Measurements from ENCODE around the gene VANGL2. TPM values are rescaled to one million over a fixed set of nuclear protein-coding genes. Genes with fewer than 3 reads are reported as not detected.

VANGL2 gene
- total and polyA plus RNA-seq, 2 of the 4 experiments (the other 2 are of a cell fraction): 0.36 to 3.6 TPM

DNA sequence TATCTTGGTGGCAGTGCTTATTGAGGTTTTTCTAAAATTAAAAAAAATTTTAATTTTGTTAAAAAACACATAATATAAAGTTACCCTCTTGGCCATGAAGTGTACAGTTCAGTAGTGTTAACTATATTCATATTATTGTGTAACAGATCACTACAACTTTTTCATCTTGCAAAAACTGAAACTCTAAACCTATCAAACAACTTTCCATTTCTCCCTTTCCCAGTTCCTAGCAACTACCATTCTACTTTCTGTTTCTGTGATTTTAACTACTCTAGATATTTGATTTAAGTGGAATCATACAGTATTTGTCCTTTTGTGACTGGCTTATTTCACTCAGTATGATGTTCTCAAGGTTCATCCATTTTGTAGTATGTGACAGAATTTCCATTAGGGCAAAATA is 67.2 kb downstream of the VANGL2 start:
- dilution Hi-C loops (cut with HindIII; ENCODE audit: low sequenced_read_pairs, unreplicated experiment): no loop called here

More for the DNA sequence above, 67.2 kb downstream of the VANGL2 start:
- Histone ChIP-seq H3K4me1 (ENCODE audit: control insufficient read depth, insufficient read depth, low read length) (no peaks in the 10 kb centered on the region), H3K56ac (ENCODE audit: extremely low read depth, insufficient read depth, low read length) (no peak overlapping the region), H2BK5ac (ENCODE audit: low read depth, low read length, poor library complexity, severe bottlenecking) (no peak overlapping the region), H2BK20ac (ENCODE audit: low read depth, low read length) (no peak overlapping the region), H3K36me3 (ENCODE audit: control insufficient read depth, insufficient read depth, low read length) (no peaks in the 10 kb centered on the region), H3K4me2 (ENCODE audit: low read depth, low read length) (no peak overlapping the region), H3K4me3 (ENCODE audit: insufficient read depth, low read depth, low read length) (no peak overlapping the region), H4K20me1 (ENCODE audit: insufficient read depth, low read length) (no peaks in the 10 kb centered on the region), H3K27ac (ENCODE audit: insufficient read depth, low read length) (no peak overlapping the region), H3K14ac (replicated peaks; ENCODE audit: low read depth, low read length) (no peak overlapping the region), H4K91ac (ENCODE audit: insufficient read depth, low read depth, low read length) (no peak overlapping the region), H3K27me3 (ENCODE audit: control insufficient read depth, insufficient read depth, low read length) (no peaks in the 10 kb centered on the region), H3K79me1 (ENCODE audit: low read depth in 1 of 2, low read length in 2 of 2) (no peaks in the 10 kb centered on the region), H3K9me3 (ENCODE audit: control insufficient read depth, insufficient read depth, low read length) (no peaks in the 10 kb centered on the region), H4K5ac (ENCODE audit: low read depth, low read length) (no peak overlapping the region), H3K23ac (ENCODE audit: low read depth, low read length) (no peak overlapping the region), H2BK15ac (ENCODE audit: low read depth, low read length) (no peak overlapping the region), H2AK5ac (ENCODE audit: low read depth, low read length) (no peak overlapping the region), H2AK9ac (replicated peaks; ENCODE audit: low read depth, low read length, poor library complexity) (no peak overlapping the region), H3K4ac (ENCODE audit: low read depth, low read length) (no peak overlapping the region), H3K18ac (ENCODE audit: low read depth, low read length) (no peak overlapping the region), H3K9ac (ENCODE audit: low read depth, low read length) (no peak overlapping the region), H3K9me1 (ENCODE audit: insufficient read depth, low read length) (no peaks in the 10 kb centered on the region), H2BK120ac (ENCODE audit: low read depth, low read length) (no peak overlapping the region), H4K8ac (ENCODE audit: low read depth in 2 of 2, low read length in 2 of 2) (no peak overlapping the region), H2AFZ (replicated peaks; ENCODE audit: low read length, poor library complexity) (no peak overlapping the region)
- no TSS peak for BruUV-seq (replicated peaks)
- ChIA-PET CTCF (no interaction called here), POLR2A (ENCODE audit: unreplicated experiment) (no interaction called here)
- in situ Hi-C loops (cut with MboI; ENCODE audit: low sequenced_read_pairs) (no loop called here), intact Hi-C loops (cut with micrococcal nuclease) (no loop called here)
- ATAC-seq (ENCODE audit: low read depth) (no peak), DNase-seq (no peak)
- TF ChIP-seq, protein P1, sequence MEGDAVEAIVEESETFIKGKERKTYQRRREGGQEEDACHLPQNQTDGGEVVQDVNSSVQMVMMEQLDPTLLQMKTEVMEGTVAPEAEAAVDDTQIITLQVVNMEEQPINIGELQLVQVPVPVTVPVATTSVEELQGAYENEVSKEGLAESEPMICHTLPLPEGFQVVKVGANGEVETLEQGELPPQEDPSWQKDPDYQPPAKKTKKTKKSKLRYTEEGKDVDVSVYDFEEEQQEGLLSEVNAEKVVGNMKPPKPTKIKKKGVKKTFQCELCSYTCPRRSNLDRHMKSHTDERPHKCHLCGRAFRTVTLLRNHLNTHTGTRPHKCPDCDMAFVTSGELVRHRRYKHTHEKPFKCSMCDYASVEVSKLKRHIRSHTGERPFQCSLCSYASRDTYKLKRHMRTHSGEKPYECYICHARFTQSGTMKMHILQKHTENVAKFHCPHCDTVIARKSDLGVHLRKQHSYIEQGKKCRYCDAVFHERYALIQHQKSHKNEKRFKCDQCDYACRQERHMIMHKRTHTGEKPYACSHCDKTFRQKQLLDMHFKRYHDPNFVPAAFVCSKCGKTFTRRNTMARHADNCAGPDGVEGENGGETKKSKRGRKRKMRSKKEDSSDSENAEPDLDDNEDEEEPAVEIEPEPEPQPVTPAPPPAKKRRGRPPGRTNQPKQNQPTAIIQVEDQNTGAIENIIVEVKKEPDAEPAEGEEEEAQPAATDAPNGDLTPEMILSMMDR (conservative IDR thresholded peaks at IDR 0.05; ENCODE audit: low read depth, low read length): no peak
- TF ChIP-seq POLR2A (IDR thresholded peaks at IDR 0.05; ENCODE audit: low read depth, low read length) (no peak), FOS (IDR thresholded peaks at IDR 0.05; ENCODE audit: low read depth, low read length) (no peak), MAZ (IDR thresholded peaks at IDR 0.05; ENCODE audit: borderline replicate concordance, low read depth, low read length) (no peak), RAD21 (IDR thresholded peaks at IDR 0.05; ENCODE audit: low read length) (no peak), RFX5 (IDR thresholded peaks at IDR 0.05; ENCODE audit: low read depth, low read length) (no peak), BHLHE40 (IDR thresholded peaks at IDR 0.05; ENCODE audit: low read depth, low read length) (no peak), RCOR1 (IDR thresholded peaks at IDR 0.05; ENCODE audit: insufficient replicate concordance, low read length) (no peak), SMC3 (IDR thresholded peaks at IDR 0.05; ENCODE audit: low read depth, low read length) (no peak), MXI1 (IDR thresholded peaks at IDR 0.05; ENCODE audit: borderline replicate concordance, low read depth, low read length) (no peak), MAFK (IDR thresholded peaks at IDR 0.05; ENCODE audit: low read depth, low read length) (no peak), NFE2L2 (IDR thresholded peaks at IDR 0.05; ENCODE audit: low read depth, low read length) (no peak), CHD1 (IDR thresholded peaks at IDR 0.05; ENCODE audit: low read depth, low read length) (no peak), CEBPB (IDR thresholded peaks at IDR 0.05; ENCODE audit: low read depth, low read length) (no peak)
- TF ChIP-seq, protein P2, sequence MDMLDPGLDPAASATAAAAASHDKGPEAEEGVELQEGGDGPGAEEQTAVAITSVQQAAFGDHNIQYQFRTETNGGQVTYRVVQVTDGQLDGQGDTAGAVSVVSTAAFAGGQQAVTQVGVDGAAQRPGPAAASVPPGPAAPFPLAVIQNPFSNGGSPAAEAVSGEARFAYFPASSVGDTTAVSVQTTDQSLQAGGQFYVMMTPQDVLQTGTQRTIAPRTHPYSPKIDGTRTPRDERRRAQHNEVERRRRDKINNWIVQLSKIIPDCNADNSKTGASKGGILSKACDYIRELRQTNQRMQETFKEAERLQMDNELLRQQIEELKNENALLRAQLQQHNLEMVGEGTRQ (IDR thresholded peaks at IDR 0.05; ENCODE audit: low read depth, low read length): no peak

Measured in IMR-90 (cell line).